ENCODE results near the gene ZNF100.

Gene ZNF100

GRCh38 chr19:21705393-21705792 lies 62.0 kb downstream of the ZNF100 start:
- no peak overlapping the region for H3K4me3 ChIP-seq (ENCODE audit: low read depth, low read length)
- no peaks in the 10 kb centered on the region for H3K36me3 ChIP-seq (replicated peaks)
- DNase-seq = no peak
- TF ChIP-seq, protein P1, sequence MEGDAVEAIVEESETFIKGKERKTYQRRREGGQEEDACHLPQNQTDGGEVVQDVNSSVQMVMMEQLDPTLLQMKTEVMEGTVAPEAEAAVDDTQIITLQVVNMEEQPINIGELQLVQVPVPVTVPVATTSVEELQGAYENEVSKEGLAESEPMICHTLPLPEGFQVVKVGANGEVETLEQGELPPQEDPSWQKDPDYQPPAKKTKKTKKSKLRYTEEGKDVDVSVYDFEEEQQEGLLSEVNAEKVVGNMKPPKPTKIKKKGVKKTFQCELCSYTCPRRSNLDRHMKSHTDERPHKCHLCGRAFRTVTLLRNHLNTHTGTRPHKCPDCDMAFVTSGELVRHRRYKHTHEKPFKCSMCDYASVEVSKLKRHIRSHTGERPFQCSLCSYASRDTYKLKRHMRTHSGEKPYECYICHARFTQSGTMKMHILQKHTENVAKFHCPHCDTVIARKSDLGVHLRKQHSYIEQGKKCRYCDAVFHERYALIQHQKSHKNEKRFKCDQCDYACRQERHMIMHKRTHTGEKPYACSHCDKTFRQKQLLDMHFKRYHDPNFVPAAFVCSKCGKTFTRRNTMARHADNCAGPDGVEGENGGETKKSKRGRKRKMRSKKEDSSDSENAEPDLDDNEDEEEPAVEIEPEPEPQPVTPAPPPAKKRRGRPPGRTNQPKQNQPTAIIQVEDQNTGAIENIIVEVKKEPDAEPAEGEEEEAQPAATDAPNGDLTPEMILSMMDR (IDR thresholded peaks at IDR 0.05; ENCODE audit: low read depth, low read length, missing control alignments) = no peak
- in situ Hi-C loops (cut with HindIII; ENCODE audit: low pct_ligation_motif_present, low sequenced_read_pairs) = no loop called here
- no peaks in the 10 kb centered on the region for H3K27me3 ChIP-seq (replicated peaks)
- H3K27ac ChIP-seq = no peak overlapping the region

DNA sequence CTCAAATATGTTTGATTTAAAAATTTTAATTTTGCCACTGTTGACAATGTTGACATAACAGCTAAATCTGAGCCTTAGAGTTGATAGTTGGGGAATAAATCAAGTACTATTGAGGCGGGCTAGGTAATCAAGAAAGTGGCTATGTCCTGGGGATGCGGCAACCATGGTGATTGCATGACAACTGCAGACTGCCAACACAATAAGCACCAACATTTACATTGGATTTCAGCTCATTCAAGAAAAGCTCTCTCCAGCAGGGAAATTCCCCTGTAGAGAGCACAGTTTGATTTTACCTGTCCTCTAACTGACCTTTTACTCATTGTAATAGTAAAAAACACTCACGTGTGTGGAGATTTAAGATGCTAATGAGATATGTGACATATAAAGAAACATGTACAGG lies 63.1 kb downstream of the ZNF100 start:
- in situ Hi-C loops (cut with HindIII; ENCODE audit: low pct_ligation_motif_present, low sequenced_read_pairs) = no loop called here
- Histone ChIP-seq H3K4me3 (ENCODE audit: low read depth, low read length) (no peak overlapping the region), H3K36me3 (replicated peaks) (no peaks in the 10 kb centered on the region), H3K27ac (no peak overlapping the region), H3K27me3 (replicated peaks) (no peaks in the 10 kb centered on the region)
- TF ChIP-seq, protein P1 (IDR thresholded peaks at IDR 0.05; ENCODE audit: low read depth, low read length, missing control alignments) = no peak
- no peak for DNase-seq

DNA sequence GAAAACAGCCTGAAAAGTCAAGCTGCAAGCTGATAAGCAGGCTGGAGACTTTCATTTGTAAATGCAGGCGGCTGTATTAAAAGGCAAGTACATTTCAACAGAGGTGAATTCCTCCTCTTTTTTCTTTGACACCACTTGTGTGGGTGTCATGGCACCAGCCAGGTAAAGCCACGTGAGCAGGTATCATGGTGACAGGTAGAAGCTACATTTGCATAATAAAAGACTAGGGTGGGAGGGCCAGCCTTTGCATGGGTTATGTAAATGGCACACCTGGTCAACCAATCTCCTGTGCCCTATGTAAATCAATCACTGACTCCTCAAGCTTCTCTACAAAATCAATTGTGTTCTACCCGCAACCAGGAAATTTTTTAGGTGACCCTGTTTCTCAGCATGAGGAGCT lies 68.2 kb downstream of the ZNF100 start:
- H3K27ac ChIP-seq = no peak overlapping the region
- DNase-seq = no peak
- TF ChIP-seq, protein P1 (IDR thresholded peaks at IDR 0.05; ENCODE audit: low read depth, low read length, missing control alignments) = no peak

DNA sequence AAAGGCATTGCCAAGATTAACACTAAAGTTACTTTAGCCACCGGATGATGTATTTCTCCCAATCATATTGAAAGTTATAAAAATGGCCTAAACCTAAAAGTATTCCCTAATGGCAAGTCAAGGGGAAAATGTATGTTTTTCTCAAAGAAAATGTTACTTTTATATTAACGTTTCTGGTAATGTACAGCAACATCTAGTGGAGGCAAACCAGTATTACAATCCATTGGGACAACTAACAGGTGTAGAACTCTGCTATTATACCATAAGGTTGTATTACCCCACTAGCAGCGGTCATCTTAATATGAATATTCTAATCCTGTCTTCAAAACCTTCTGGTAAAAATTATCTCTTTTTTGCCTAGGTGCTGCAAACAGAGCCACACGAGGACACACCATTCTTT lies 69.2 kb downstream of the ZNF100 start:
- no peak for DNase-seq
- in situ Hi-C loops (cut with HindIII; ENCODE audit: low pct_ligation_motif_present, low sequenced_read_pairs) = no loop called here
- H3K27ac ChIP-seq = no peak overlapping the region

More for the DNA sequence above, 68.2 kb downstream of the ZNF100 start:
- H3K27me3 ChIP-seq (replicated peaks) = no peaks in the 10 kb centered on the region
- in situ Hi-C loops (cut with HindIII; ENCODE audit: low pct_ligation_motif_present, low sequenced_read_pairs) = no loop called here
- no peak overlapping the region for H3K4me3 ChIP-seq (ENCODE audit: low read depth, low read length)
- H3K36me3 ChIP-seq (replicated peaks) = no peaks in the 10 kb centered on the region

DNA sequence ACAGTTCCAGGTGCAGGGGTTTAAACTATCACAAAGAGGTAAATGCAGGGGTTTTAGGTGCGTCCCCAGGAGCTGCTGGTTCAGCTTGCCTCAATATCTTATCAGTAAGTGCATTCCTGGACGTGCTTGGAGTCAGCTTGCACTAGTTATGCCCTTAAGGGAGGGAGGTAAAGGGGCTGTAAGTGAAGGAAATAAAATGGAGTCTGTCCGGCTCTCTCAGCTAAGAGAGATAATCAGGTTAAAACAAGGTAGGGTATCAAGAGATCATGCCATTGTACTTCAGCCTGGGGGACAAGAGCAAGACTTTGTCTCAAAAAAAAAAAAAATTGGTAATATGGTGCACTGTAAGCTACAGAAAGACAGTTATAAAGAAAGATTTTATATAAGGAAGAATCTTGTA lies 69.7 kb downstream of the ZNF100 start:
- TF ChIP-seq, protein P1 (IDR thresholded peaks at IDR 0.05; ENCODE audit: low read depth, low read length, missing control alignments) = no peak
- H3K27me3 ChIP-seq (replicated peaks) = no peaks in the 10 kb centered on the region
- H3K36me3 ChIP-seq (replicated peaks) = no peaks in the 10 kb centered on the region
- no peak for DNase-seq
- H3K27ac ChIP-seq = no peak overlapping the region
- no peak overlapping the region for H3K4me3 ChIP-seq (ENCODE audit: low read depth, low read length)
- in situ Hi-C loops (cut with HindIII; ENCODE audit: low pct_ligation_motif_present, low sequenced_read_pairs) = no loop called here

More for the DNA sequence above, 69.2 kb downstream of the ZNF100 start:
- TF ChIP-seq, protein P1 (IDR thresholded peaks at IDR 0.05; ENCODE audit: low read depth, low read length, missing control alignments) = no peak
- Histone ChIP-seq H3K36me3 (replicated peaks) (no peaks in the 10 kb centered on the region), H3K4me3 (ENCODE audit: low read depth, low read length) (no peak overlapping the region), H3K27me3 (replicated peaks) (no peaks in the 10 kb centered on the region)

- Histone ChIP-seq H3K4me3 (ENCODE audit: low read depth, low read length) (no peak overlapping the region), H3K27ac (no peak overlapping the region), H3K36me3 (replicated peaks) (no peaks in the 10 kb centered on the region), H3K27me3 (replicated peaks) (no peaks in the 10 kb centered on the region)
- TF ChIP-seq, protein P1 (IDR thresholded peaks at IDR 0.05; ENCODE audit: low read depth, low read length, missing control alignments) = no peak
- in situ Hi-C loops (cut with HindIII; ENCODE audit: low pct_ligation_motif_present, low sequenced_read_pairs) = no loop called here
- no peak for DNase-seq
Measured at GRCh38 chr19:21694171-21694906, 73.0 kb downstream of the ZNF100 start.
